WI38 (cell line): ENCODE results near the gene BBX.

Experiments used
- H3K4me3 ChIP-seq: 2 replicates; pipeline ENCODE4 v1.5.1; 2011; ENCODE audit warnings: low read depth, mild to moderate bottlenecking, control low read depth, low read length
- TF ChIP-seq, protein P1 (sequence below): IDR thresholded peaks from 2 replicates; pipeline ENCODE4 v1.5.1; 2012; ENCODE audit warnings: low read depth, mild to moderate bottlenecking, control low read depth, low read length

BBX gene

DNA sequence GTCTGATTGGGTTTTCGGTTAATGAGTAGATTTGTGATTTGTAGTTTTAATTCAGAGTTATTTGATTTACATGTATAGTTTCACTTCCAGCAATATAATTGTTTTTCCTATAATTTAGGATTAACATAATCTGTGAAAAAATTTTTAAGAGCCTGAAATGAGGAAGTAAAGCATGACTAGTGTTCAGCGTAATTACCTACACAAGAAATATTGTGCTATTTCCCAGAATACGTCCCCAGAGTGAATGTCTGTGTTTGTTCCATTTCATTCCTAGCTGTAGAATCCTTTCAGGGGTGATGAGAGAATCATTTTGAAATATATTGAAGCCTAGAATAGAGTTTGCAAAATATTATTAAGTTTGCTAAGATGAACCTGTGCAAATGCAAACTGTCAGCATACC lies 247.1 kb downstream of the BBX start:
- no peak overlapping the region for H3K4me3 ChIP-seq
- TF ChIP-seq, protein P1, sequence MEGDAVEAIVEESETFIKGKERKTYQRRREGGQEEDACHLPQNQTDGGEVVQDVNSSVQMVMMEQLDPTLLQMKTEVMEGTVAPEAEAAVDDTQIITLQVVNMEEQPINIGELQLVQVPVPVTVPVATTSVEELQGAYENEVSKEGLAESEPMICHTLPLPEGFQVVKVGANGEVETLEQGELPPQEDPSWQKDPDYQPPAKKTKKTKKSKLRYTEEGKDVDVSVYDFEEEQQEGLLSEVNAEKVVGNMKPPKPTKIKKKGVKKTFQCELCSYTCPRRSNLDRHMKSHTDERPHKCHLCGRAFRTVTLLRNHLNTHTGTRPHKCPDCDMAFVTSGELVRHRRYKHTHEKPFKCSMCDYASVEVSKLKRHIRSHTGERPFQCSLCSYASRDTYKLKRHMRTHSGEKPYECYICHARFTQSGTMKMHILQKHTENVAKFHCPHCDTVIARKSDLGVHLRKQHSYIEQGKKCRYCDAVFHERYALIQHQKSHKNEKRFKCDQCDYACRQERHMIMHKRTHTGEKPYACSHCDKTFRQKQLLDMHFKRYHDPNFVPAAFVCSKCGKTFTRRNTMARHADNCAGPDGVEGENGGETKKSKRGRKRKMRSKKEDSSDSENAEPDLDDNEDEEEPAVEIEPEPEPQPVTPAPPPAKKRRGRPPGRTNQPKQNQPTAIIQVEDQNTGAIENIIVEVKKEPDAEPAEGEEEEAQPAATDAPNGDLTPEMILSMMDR = no peak

DNA sequence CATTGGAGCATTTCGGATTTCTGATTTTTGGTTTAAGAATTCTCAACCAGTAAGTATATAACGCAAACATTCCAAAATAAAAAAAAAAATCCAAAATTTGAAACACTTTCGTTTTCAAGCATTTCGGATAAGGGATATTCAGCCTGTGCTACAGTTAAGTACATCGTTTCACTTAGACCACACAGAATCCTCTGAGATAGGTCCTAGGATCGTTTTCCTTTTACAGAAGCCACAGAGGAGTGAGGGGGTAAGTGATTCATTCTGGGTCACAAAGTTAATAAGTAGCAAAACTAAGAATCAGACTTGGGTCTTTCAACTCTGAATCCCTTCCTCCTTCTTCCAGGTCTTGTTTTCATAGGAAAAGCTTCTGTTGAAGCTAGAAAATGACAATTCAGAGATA lies 249.3 kb downstream of the BBX start:
- TF ChIP-seq, protein P1 = no peak
- no peak overlapping the region for H3K4me3 ChIP-seq

DNA sequence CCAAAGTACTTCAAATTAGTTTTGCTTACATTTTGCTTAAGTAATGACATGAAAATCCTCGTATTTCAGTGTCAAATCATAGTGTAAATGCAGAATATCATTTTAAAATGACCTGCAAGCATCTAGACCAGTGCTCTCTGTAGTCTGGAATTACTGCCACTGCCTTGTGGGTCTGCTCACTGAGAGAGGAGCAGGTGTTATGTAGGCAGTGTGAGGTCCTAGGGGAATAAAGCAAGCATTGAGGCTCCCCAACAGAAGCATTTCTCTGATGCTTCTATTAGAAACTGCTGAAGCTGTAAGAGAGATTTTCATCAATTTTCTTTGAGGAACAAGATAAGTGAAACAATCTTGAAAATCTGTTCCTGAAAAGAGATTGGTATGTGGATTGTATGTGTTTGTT lies 253.2 kb downstream of the BBX start:
- no peak overlapping the region for H3K4me3 ChIP-seq
- TF ChIP-seq, protein P1 = no peak

DNA sequence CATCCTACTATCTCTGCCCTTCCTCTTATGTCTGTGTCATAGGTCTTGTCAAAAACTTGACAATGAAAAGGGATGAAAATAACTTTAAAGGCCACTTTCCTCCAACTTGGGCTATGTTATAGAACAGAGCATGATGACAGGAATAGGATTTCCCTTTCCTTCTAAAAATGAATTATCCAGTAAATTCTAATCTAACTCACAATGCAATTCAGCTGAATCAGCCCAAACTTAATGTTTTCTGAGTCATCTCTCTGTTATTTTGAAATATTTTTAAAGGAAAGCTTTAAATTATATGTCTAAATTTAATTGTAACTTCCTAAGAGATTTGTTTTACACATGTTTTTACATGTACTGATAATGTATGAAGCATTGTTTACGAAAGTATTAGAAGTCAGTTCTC lies 258.5 kb downstream of the BBX start:
- no peak overlapping the region for H3K4me3 ChIP-seq
- TF ChIP-seq, protein P1 = no peak

DNA sequence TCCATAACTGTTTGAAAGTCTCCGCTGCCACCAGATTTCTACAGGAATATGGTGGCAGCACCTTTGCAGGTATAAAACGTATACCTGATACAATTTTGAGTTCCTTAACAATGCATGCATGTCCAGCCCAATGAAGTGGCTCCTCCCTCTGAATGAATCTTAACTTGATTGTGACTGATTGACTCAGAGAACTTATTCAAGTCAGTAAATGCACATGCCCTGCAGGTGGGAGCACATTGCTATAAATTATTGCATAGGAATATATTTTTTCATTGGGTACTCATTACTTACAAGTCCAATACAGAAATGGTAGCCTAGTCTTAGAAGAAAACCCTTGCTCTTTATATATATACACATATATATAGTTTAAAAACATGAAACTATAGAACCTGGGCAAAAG lies 259.3 kb downstream of the BBX start:
- no peak overlapping the region for H3K4me3 ChIP-seq
- TF ChIP-seq, protein P1 = no peak

DNA sequence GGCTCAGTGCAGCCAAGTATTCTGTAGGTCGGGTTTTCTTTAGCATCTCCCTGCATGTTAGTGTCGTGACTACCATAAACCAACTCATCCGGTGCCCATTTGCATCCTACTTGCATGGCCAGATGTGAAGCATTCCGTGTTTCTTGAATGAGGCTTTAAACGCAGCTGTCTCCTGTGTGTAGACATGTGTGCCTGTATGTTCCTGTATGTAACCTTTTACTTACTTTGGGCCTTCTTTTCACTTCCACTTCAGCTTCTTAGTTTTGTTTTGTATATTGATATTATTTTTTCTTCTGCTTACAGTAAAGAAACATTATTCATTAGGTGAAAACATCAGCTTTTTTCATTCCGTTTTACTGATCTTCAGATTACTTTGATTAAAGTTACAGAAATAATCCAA lies 267.9 kb downstream of the BBX start:
- TF ChIP-seq, protein P1 = no peak
- H3K4me3 ChIP-seq = no peak overlapping the region

DNA sequence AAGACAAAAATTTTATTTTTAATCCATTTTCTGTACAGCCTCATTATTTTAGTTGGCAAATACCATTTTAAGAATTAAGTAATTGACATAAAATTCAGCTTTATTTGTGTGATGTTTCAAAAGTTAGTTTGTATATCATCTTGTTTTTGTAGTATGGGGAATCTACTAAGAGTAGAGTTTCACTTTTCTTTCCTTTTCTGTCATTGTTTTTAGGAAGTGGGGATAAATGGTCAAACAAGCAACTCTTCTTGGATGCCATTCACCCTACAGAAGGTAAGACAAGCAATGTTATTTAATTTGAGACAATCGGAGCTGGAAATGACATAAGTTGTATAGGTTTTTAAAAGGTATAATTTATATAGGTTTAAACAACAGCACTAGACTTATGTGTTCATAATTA lies 268.3 kb downstream of the BBX start:
- TF ChIP-seq, protein P1 = no peak
- H3K4me3 ChIP-seq = no peak overlapping the region
